ENCODE results near the gene HARS1.

DNA sequence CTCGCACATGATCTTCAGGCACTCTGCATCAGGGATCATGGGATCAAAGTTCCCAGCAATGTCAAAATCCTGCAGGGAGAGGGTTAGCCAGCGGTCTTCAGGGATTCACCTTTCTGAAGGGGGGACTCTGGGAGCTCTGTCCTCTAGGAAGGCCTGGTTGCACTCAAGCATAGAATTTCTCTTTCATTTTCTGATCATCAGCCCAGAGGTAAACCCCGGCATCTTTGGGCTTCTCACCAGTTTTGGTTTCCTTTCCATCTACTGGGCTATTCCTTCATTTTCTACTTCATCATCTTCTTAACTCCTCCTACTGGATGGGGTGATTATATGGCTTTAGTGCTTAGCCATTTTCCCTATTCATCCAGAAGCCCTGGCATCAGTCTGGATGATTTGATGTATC, 13.2 kb downstream of the HARS1 start:
- TF ChIP-seq, protein P1, sequence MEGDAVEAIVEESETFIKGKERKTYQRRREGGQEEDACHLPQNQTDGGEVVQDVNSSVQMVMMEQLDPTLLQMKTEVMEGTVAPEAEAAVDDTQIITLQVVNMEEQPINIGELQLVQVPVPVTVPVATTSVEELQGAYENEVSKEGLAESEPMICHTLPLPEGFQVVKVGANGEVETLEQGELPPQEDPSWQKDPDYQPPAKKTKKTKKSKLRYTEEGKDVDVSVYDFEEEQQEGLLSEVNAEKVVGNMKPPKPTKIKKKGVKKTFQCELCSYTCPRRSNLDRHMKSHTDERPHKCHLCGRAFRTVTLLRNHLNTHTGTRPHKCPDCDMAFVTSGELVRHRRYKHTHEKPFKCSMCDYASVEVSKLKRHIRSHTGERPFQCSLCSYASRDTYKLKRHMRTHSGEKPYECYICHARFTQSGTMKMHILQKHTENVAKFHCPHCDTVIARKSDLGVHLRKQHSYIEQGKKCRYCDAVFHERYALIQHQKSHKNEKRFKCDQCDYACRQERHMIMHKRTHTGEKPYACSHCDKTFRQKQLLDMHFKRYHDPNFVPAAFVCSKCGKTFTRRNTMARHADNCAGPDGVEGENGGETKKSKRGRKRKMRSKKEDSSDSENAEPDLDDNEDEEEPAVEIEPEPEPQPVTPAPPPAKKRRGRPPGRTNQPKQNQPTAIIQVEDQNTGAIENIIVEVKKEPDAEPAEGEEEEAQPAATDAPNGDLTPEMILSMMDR (IDR thresholded peaks at IDR 0.05), result no peak
- TF ChIP-seq POLR2AphosphoS5 (IDR thresholded peaks at IDR 0.05), result no peak
- no peak for TF ChIP-seq POLR2A (IDR thresholded peaks at IDR 0.05)

Data from breast epithelium (tissue), 3 donors.